Liver (tissue), 9 donors: Measurements from ENCODE around the gene DPAGT1. TPM values are rescaled to one million over a fixed set of nuclear protein-coding genes. Genes with fewer than 3 reads are reported as not detected.

Experiments used
- DNase-seq: peaks from one replicate; pipeline ENCODE4 v3.0.0-alpha.2; 2017; ENCODE audit warnings: low spot score
- H3K27ac ChIP-seq, 2 donors: one replicate each; pipeline ENCODE4 v1.7.0; 2013; ENCODE audit warnings: inconsistent platforms in 2 of 2, low read length in 2 of 2, control low read depth in 1 of 2, low read depth in 1 of 2, mild to moderate bottlenecking in 1 of 2
- H3K27me3 ChIP-seq, 4 donors: one replicate each; pipeline versions ENCODE4 v1.6.1 to v1.7.0; 2013; ENCODE audit warnings: low read length in 3 of 4, inconsistent platforms in 1 of 4, mild to moderate bottlenecking in 1 of 4, moderate library complexity in 1 of 4; ENCODE audit not compliant: control insufficient read depth in 4 of 4, insufficient read depth in 4 of 4
- H3K36me3 ChIP-seq, 4 donors: one replicate each; pipeline versions ENCODE4 v1.6.1 to v1.7.0; 2013; ENCODE audit warnings: low read length in 3 of 4, mild to moderate bottlenecking in 3 of 4, low read depth in 1 of 4, moderate library complexity in 1 of 4; ENCODE audit not compliant: control insufficient read depth in 4 of 4, insufficient read depth in 3 of 4
- H3K4me1 ChIP-seq, 4 donors: one replicate each; pipeline versions ENCODE4 v1.6.1 to v1.7.0; 2013; ENCODE audit warnings: low read length in 3 of 4, mild to moderate bottlenecking in 3 of 4, moderate library complexity in 1 of 4; ENCODE audit not compliant: control insufficient read depth in 4 of 4, insufficient read depth in 4 of 4
- H3K4me3 ChIP-seq, 3 donors: one replicate each; pipeline versions ENCODE4 v1.6.1 to v1.7.0; 2013; ENCODE audit warnings: low read length in 3 of 3, control low read depth in 1 of 3, low read depth in 1 of 3, mild to moderate bottlenecking in 1 of 3
- H3K9ac ChIP-seq, 2 donors: one replicate each; pipeline ENCODE4 v1.7.0; 2013; ENCODE audit warnings: low read length in 2 of 2, mild to moderate bottlenecking in 2 of 2, moderate library complexity in 2 of 2, control low read depth in 1 of 2, low read depth in 1 of 2
- H3K9me3 ChIP-seq, 4 donors: one replicate each; pipeline versions ENCODE4 v1.6.1 to v1.7.0; 2013; ENCODE audit warnings: low read length in 3 of 4; ENCODE audit not compliant: control insufficient read depth in 4 of 4
- EGR1 ChIP-seq, 2 donors: IDR thresholded peaks; 2 replicates each; pipeline ENCODE4 v1.6.1; 2016 to 2018; ENCODE audit warnings: antibody characterized with exemption in 2 of 2, low read depth in 2 of 2
- FOXA1 ChIP-seq: IDR thresholded peaks from 2 replicates; pipeline ENCODE4 v1.6.1; 2016; ENCODE audit warnings: antibody characterized with exemption
- GABPA ChIP-seq, 2 donors: IDR thresholded peaks in 1 of 2; conservative IDR thresholded peaks in 1 of 2; 2 replicates each; pipeline ENCODE4 v1.6.1; 2016; ENCODE audit warnings: antibody characterized with exemption in 2 of 2, mild to moderate bottlenecking in 1 of 2, moderate library complexity in 1 of 2
- HNF4G ChIP-seq: IDR thresholded peaks from 2 replicates; pipeline ENCODE4 v1.6.1; 2016; ENCODE audit warnings: antibody characterized with exemption
- MAX ChIP-seq: IDR thresholded peaks from 2 replicates; pipeline ENCODE4 v1.6.1; 2016; ENCODE audit warnings: antibody characterized with exemption
- NR2F2 ChIP-seq: IDR thresholded peaks from 2 replicates; pipeline ENCODE4 v1.6.1; 2016; ENCODE audit warnings: antibody characterized with exemption
- RAD21 ChIP-seq, 2 donors: IDR thresholded peaks; 2 replicates each; pipeline ENCODE4 v1.6.1; 2016; ENCODE audit warnings: antibody characterized with exemption in 2 of 2, mild to moderate bottlenecking in 2 of 2
- REST ChIP-seq: IDR thresholded peaks from 2 replicates; pipeline ENCODE4 v1.6.1; 2016; ENCODE audit warnings: antibody characterized with exemption, mild to moderate bottlenecking
- SP1 ChIP-seq: IDR thresholded peaks from 2 replicates; pipeline ENCODE4 v1.6.1; 2018; ENCODE audit warnings: antibody characterized with exemption, mild to moderate bottlenecking
- YY1 ChIP-seq: IDR thresholded peaks from 2 replicates; pipeline ENCODE4 v1.6.1; 2016; ENCODE audit warnings: antibody characterized with exemption, mild to moderate bottlenecking
- ZBTB33 ChIP-seq: IDR thresholded peaks from 2 replicates; pipeline ENCODE4 v1.6.1; 2016; ENCODE audit warnings: antibody characterized with exemption
- WGBS: extraction: QIAGEN DNeasy Blood & Tissue Kit; methylation state at CpG from one replicate; pipeline ENCODE4 v1.1.7; 2013; 5-methylcytosine and 5-hydroxymethylcytosine counted together
- polyA plus RNA-seq, 2 donors: library from polyadenylated mRNA; stranded (reverse) in 1 of 2; unstranded in 1 of 2; fragments of 200-250 nt in 1 of 2; fragments of >200 nt in 1 of 2; fragmentation: Nextera tagmentation in 1 of 2; extraction: Ambion mirVana in 1 of 2; gene quantifications; one replicate each; pipeline versions ENCODE4 v1.2.1 to v1.2.3, GENCODE V29; 2013 to 2015
- total RNA-seq, 2 donors: library from RNA; depleted of rRNA; stranded (reverse); fragments of >200 nt; gene quantifications; one replicate each; pipeline ENCODE4 v1.2.3, GENCODE V29; 2014
- TF ChIP-seq, protein P1 (sequence below): IDR thresholded peaks from 2 replicates; pipeline ENCODE4 v1.6.1; 2016; ENCODE audit warnings: antibody characterized with exemption
- donor health status: healthy.
- donor health status: healthy.
- donor health status: healthy.
- donor health status: healthy.
- donor health status: healthy.

The DPAGT1 gene
- total and polyA plus RNA-seq, 4 donors: 12.8 to 48.0 (median 37.4) TPM

DNA sequence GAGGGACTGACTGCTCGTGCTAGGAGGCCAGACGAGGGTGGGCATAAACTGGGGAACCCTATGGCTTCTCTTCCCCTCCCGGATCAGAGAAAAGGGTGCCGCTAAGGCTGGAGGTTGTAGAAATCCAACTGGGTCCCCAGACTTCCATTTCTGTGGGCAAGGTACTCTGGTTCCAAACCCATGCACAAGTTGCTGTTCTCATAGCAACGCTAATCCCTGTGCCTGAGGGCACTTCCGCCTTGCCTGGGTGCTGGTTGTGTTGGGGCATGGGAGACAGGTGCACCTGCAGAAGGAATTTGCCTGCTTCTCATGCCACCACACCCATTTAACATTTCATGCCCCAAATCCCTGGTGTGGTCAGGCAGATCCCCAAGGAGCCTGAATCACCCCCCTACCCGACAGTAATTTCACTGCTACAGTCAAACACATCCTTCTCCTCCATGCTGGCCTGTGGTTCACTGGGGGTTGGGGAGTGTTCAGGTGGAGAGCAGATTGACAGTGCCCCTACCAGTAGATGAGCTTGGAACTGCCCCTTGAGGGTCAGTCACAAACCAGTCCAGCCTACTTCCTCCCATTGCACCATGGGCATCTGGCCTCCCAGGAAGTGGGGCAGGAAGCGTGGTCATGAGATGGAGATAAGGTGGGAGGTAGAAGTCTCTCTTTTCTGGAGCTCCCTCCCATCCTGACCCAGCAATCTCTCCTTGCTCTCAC is 6.6 kb upstream of the DPAGT1 start:
- H3K27ac ChIP-seq: peak overlapping the region; percentile 12 to 57
- peaks cover 8 to 29% (median 22%) of the 10 kb centered on the region in 4 donors for H3K4me1 ChIP-seq
- TF ChIP-seq GABPA (IDR thresholded peaks at IDR 0.05 in 1 of 2, conservative IDR thresholded peaks at IDR 0.05 in 1 of 2) (no peak), ZBTB33 (no peak), MAX (no peak)
- TF ChIP-seq, protein P1, sequence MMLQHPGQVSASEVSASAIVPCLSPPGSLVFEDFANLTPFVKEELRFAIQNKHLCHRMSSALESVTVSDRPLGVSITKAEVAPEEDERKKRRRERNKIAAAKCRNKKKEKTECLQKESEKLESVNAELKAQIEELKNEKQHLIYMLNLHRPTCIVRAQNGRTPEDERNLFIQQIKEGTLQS: no peak
- peak overlapping the region in 1 of 2 donors; percentile 65 for H3K9ac ChIP-seq
- 15% methylated on average over 8 of the region's 8 CpGs for WGBS
- peaks cover 3 to 29% (median 18%) of the 10 kb centered on the region in 4 donors for H3K36me3 ChIP-seq
- no peaks in the 10 kb centered on the region for H3K9me3 ChIP-seq
- peak overlapping the region; percentile 48 to 91 (median 78) for H3K4me3 ChIP-seq
- no peak for DNase-seq
- no peaks in the 10 kb centered on the region for H3K27me3 ChIP-seq

GRCh38 chr11:119107538-119108145 is 6.0 kb upstream of the DPAGT1 start:
- TF ChIP-seq ZBTB33: no peak
- no peak for TF ChIP-seq EGR1 (IDR thresholded peaks at IDR 0.05; ENCODE audit: low read depth in 2 of 2)
- TF ChIP-seq NR2F2: no peak
- no peak for TF ChIP-seq SP1
- no peak for TF ChIP-seq HNF4G
- no peak for TF ChIP-seq FOXA1
- no peak for TF ChIP-seq MAX
- TF ChIP-seq YY1: no peak
- no peak for TF ChIP-seq REST
- TF ChIP-seq RAD21 (IDR thresholded peaks at IDR 0.05): no peak
- Histone ChIP-seq H3K27me3 (no peaks in the 10 kb centered on the region), H3K9me3 (no peaks in the 10 kb centered on the region), H3K9ac (peak overlapping the region in 1 of 2 donors; percentile 65), H3K4me1 (peaks cover 8 to 35% (median 24%) of the 10 kb centered on the region in 4 donors), H3K4me3 (peak overlapping the region; percentile 48 to 91 (median 78)), H3K27ac (peak overlapping the region; percentile 12 to 57), H3K36me3 (peaks cover 3 to 22% (median 17%) of the 10 kb centered on the region in 4 donors)
- under 1% methylated on average over 65 of the region's 65 CpGs for WGBS
- DNase-seq: no peak
